ENCODE measurements around the gene SCMH1.

The SCMH1 gene

DNA sequence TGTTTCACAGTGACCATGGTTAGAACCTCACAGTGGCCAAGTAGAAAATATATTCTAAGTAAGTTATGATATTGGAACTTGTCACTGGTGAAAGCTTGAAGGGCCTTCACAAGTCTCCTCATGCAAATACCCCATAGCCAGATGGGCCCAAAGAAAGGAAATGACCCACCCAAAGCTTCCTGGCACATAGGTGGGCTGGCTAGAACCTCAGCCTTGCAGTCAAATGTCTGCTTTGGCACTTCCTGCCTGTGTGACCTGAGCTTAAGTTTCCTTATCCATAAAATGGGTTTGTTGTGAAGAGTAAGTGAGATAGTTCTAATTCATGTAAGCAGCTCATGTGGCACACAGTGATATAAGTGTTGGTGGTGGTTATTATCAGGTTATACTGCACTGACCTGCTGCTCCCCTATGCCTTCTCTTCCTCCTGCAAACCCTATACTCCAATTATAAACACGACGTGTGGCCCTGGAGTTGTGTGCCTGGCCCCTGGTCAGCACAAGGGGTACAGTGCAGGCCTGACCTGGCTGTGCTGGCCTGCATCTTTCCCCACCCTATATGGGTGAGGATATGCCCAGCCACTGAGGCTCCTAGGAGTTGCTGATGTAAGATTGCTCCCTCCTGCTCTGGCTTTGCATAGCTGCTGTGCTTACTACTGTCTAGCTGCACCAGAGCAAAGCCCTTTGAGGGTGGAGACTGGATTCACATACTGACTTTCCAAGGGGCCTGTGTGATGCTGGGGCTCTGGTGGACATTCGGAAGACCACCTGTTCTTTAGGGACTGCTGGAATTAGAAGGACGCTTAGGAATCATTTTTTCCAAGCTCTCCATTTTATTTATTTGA is 215.9 kb downstream of the SCMH1 start:
- no peak for DNase-seq (ENCODE audit: low read depth in 2 of 2)

GRCh38 chr1:41024953-41025352 is 217.2 kb downstream of the SCMH1 start:
- DNase-seq (ENCODE audit: low read depth in 2 of 2), result no peak

DNA sequence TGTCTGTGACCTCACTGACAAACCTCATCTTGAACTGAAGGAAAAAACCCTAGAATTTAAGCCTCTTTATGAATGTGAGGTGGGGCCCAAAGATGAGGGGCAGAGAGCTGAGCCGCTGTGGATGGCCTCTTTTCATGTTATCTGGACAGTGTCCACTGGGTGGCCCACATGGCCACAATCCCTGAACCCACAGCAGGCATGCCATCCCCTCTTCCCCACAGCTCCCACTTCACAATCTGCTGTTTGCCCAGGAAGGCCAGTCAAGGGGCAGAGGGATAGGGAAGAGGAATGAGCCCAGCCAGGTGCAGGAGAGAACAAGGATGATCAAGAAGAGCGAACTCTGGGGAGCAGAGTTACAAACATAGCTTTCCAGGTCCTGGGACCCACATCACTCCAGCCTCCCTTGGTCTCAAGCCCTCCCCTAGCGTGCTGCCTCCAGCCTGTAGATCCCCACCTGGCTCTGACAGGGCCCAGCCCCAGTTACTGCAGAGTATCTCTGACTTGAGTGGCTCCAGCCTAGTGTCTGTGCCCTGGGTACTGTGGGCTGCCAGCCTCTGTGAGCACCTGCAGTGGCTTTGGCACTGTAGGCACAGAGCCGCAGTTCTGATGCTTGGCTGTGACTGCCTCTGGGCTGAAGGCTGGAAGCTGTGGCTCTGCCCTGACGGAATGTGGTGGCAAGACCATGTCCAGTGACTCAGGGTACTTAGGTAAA is 218.7 kb downstream of the SCMH1 start:
- DNase-seq (ENCODE audit: low read depth in 2 of 2), result no peak

- no peak for DNase-seq (ENCODE audit: low read depth in 2 of 2)
Observed at GRCh38 chr1:41022424-41022823, 219.7 kb downstream of the SCMH1 start.

GRCh38 chr1:41021526-41022308 is 220.4 kb downstream of the SCMH1 start, which contains the start of gene SLFNL1:
TSS of gene SLFNL1 (minus strand) at chr1:41021725. CDS start at chr1:41020660, 1,065 bp downstream.
- no peak for DNase-seq (ENCODE audit: low read depth in 2 of 2)

GRCh38 chr1:41020654-41021053 is 221.5 kb downstream of the SCMH1 start:
- DNase-seq (ENCODE audit: low read depth in 2 of 2), result no peak

DNA sequence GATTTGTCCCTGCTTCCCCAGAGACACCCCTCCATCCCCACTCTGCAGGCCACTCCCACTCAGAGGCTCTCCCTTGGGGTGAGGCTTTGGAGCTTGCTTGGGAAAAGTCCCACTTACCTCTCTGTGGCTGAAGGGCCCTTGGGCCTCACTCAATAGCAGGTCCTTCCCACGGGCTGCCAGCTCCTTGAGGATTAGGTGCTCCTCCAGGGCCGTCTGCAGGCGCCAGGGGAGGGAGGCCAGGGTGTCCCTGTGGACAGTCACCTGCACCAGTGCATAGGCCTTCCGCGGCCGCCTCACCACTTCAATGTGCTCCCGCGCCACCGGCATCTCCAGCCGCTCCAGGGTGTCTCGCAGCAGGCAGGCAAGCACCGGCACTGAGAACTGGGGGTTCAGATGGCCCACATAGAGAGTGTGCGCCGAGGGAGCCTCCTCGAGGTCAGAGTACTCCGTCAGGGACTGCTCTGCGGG is 222.0 kb downstream of the SCMH1 start:
- no peak for DNase-seq (ENCODE audit: low read depth in 2 of 2)

DNA sequence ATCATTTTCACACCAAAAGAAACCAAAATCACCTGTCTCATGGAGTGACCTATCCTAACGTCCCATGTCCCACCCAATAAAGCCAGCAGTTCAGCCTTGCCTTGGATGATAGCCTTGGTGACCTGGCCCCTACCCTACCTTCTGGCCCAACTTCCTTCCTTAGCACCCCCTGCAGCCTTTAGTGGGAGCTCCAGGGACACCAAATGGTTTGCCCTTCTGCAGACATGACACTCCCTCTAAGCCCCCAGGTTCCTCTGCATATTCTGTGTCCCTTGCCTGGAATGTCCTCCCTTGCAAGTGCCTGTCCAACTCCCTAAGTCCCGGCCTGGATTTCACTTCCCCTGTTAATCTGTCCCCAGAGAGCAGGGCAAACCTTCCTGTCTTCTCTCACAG is 222.8 kb downstream of the SCMH1 start:
- DNase-seq (ENCODE audit: low read depth in 2 of 2), result no peak

GRCh38 chr1:41018018-41018410 is 224.1 kb downstream of the SCMH1 start:
- DNase-seq (ENCODE audit: low read depth in 2 of 2), result no peak

DNA sequence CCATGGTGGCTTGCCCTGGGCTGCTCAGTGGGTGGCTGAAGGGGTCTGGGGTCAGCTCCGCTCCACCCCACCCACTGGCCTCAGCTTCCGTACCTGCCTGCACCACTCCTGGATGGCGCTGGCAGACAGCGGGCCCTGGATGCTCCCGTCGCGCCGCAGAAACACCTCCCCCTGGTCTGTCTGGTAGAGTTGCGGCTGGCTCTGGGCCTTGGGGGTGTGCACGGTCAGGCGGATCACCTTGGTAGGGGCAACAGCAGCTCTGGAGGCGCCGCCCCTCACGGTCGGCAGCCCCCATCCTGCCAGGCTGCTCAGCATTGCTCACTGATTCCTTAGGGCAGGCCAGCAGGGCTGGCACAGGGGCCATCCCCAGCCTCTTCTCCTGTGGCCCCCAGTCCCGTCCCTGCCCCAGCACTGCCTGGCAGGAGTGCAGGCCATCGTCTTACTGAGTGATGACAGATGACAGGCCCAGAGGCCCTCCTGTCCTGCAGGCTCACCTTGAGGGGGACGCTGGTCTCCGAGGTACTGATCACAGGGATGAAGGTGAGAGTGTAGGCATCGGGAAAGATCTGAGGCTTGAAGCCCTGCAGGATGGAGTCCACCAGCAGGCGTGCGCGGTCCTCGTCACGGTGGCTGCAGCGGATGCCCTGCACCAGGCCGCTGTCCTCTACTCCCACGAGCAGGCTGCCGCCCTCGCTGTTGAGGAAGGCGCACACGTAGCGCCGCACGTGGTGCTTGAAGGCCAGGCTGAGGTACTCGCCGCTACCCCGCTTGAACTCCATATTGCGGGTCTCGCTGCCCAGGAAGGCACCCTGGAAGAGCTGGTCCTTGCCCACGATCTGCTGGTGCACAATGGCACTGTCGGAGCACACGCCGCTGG is 224.7 kb downstream of the SCMH1 start:
- DNase-seq (ENCODE audit: low read depth in 2 of 2), result no peak

GRCh38 chr1:41015897-41016470 is 226.1 kb downstream of the SCMH1 start:
- no peak for DNase-seq (ENCODE audit: low read depth in 2 of 2)

DNA sequence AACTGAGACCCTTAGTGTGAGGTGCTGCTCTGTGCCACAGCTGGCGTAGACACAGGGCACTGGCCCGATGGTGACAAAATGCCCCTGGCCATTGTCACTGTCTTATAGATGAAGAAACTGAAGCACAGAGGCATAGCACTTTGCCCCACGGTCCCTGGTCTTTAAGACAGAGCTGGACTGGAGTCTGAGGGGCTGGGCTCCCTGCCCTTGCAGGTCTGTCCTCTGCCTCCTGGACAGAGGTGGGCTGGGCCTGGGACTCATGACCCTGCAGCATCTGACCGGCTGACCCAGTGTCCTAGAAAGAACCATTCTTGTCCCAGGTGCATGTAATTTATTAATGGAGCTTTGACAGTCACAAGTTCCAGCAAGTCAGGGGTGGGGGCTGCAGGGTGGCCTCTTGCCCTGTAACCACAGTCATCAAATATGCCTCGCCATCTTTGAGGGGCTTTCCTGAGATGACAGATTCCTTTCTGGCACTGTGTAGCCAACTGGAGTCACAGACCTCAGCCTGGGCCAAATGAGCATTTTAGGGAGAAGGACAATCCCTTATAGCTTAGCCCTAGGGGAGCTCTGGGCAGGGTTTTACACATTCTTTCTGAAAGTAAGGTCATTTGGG is 226.7 kb downstream of the SCMH1 start:
- no peak for DNase-seq (ENCODE audit: low read depth in 2 of 2)

DNA sequence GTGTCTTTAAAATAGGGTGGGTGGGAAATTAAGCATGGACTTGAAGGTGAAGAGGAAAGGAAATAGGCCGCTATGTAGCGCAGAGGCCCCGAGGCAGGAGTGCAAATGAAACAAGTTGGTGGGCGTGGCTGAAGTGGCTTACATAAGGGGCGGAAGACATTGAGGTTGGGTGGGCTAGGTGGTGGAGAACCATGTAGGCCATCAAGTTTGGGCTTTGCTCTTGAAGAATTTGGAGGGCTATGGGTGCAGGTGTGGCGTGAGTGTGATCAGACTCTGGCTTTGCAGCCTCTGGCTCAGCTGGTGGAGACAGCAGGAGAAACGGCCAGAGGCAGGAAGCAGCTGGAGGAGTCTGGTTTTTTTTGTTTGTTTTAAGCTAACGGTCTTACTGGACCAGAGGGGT is 227.2 kb downstream of the SCMH1 start:
- DNase-seq (ENCODE audit: low read depth in 2 of 2), result no peak

DNA sequence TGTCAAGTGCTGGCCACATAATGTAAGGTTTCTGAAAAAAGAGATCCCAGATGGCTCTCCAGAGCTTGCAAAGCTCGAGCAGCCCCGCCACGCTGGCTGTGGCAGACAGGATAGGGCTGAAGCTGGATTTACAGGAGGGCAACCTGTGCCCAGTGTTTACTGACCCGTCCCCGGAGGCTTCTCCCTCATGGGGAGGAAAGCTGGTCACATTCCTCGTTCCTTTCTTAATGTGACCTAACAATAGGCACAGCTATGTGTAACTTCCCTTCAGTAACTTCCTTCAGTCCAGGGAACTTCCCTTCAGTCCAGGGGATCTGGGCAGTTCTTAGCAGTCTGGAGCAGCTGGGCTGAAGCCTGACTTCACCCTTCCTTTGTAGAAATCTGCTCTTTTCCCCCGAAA is 228.3 kb downstream of the SCMH1 start:
- no peak for DNase-seq (ENCODE audit: low read depth in 2 of 2)

DNA sequence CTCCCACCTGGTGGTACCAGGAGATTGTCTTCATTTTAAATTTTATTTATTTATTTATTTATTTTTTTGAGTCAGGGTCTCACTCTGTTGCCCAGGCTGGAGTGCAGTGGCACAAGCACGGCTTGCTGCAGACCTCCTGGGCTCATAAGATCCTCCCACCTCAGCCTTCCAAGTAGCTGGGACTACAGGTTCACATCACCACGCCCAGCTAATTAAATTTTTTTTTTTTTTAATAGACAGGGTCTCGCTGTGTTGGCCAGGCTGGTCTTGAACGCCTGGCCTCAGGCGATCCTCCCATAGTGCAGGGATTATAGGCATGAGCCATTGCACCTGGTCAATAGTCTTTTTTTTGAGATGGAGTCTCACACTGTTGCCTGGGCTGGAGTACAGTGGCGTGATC is 229.1 kb downstream of the SCMH1 start:
- DNase-seq (ENCODE audit: low read depth in 2 of 2), result no peak

DNA sequence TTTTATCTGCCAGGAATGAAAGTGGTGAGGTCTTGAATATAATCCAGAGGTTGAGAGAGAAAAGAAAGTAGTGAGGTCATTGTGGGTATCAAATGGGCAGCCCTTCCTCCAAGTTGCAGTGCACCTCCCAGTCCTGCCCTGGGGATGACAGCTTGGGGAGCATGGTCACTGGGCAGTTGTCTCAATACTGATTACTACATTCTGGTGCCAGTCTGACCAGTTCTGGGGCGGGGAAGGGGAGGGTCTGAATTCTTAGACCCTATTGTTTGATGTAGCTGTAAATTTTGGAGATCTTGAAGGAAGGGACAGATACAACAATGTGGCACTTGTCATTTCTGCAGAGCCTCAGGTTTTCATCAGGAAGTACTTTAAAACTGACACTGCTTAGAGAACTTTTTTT is 231.8 kb downstream of the SCMH1 start:
- no peak for DNase-seq (ENCODE audit: low read depth in 2 of 2)

DNA sequence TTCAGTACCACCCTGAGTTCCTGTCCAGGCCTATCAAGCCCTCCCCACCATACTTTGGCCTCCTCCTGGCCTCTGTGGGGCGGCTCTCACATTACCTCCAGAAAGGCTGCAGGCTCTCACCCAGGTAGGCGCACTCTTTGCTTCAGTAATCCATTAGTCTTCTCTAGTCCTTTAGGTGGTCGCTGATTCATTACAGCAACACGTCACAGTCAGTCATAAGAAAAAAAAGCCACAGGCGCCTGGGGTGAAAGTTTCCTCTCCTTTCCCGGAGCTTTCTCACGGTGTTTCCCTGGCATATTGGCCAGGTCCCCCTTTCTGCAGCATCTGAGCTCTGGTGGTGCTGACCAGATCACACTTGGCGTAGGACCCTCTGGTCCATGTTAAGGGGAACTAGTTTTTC is 232.6 kb downstream of the SCMH1 start:
- no peak for DNase-seq (ENCODE audit: low read depth in 2 of 2)

GRCh38 chr1:41006942-41007865 is 234.9 kb downstream of the SCMH1 start:
- no peak for DNase-seq (ENCODE audit: low read depth in 2 of 2)

DNA sequence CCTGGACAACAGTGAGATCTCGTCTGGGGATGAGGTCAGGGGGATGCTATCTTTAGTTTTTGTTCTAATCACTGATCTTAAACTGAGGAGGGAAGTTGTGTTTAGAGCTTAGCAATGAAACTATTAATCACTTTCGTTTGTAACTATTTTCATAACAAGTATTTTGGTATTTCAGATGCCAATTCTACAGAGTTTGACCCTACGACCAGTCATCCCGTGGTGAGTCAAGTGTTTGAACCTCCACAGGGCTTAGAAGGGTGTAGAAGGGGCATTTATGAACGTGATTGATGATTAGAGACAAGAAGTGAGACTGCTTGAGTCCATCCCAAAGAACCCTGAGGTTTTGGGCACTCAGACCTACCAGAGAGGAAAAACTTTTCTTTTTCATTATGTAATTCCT is 236.2 kb downstream of the SCMH1 start:
- DNase-seq (ENCODE audit: low read depth in 2 of 2), result no peak

Measured in stimulated activated CD8-positive, alpha-beta memory T cell treated with anti-CD3 and anti-CD28 coated beads, Interleukin-7, amount 100 ng/mL, for 1 hour (primary cell).